ENCODE data around the gene CHST9. TPM values are rescaled to one million over a fixed set of nuclear protein-coding genes. Genes with fewer than 3 reads are reported as not detected.

CHST9 gene
- total RNA-seq, 6 experiments from 2014 or later, result 3.8 to 24.2 (median 9.8) TPM

GRCh38 chr18:27120246-27120645 is 64.9 kb downstream of the CHST9 start:
- Histone ChIP-seq H3K4me3 (no peak overlapping the region), H3K9me3 (no peaks in the 10 kb centered on the region), H3K36me3 (no peaks in the 10 kb centered on the region), H3K27ac (no peak overlapping the region), H3K4me1 (peaks cover 0 to 12% (median 2%) of the 10 kb centered on the region in 4 donors), H3K27me3 (no peaks in the 10 kb centered on the region)
- TF ChIP-seq, protein P1, sequence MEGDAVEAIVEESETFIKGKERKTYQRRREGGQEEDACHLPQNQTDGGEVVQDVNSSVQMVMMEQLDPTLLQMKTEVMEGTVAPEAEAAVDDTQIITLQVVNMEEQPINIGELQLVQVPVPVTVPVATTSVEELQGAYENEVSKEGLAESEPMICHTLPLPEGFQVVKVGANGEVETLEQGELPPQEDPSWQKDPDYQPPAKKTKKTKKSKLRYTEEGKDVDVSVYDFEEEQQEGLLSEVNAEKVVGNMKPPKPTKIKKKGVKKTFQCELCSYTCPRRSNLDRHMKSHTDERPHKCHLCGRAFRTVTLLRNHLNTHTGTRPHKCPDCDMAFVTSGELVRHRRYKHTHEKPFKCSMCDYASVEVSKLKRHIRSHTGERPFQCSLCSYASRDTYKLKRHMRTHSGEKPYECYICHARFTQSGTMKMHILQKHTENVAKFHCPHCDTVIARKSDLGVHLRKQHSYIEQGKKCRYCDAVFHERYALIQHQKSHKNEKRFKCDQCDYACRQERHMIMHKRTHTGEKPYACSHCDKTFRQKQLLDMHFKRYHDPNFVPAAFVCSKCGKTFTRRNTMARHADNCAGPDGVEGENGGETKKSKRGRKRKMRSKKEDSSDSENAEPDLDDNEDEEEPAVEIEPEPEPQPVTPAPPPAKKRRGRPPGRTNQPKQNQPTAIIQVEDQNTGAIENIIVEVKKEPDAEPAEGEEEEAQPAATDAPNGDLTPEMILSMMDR (IDR thresholded peaks at IDR 0.05), result no peak
- TF ChIP-seq POLR2A (IDR thresholded peaks at IDR 0.05), result no peak
- DNase-seq (no peak), ATAC-seq (no peak)
- 76% methylated on average over 3 of the region's 3 CpGs for WGBS (ENCODE audit: insufficient coverage, low coverage, low lambda C conversion rate, missing lambda C conversion rate)
- intact Hi-C loops (cut with DNase I), result no loop called here

- ATAC-seq (peak in 3 of 4 donors; percentile 26 to 50 (median 49)), DNase-seq (no peak)
- TF ChIP-seq, protein P1 (IDR thresholded peaks at IDR 0.05), result no peak
- no peak for TF ChIP-seq POLR2A (IDR thresholded peaks at IDR 0.05)
- H3K4me1 ChIP-seq, result peaks cover 0 to 12% (median 2%) of the 10 kb centered on the region in 4 donors
- intact Hi-C loops (cut with DNase I), result no loop called here
- H3K27ac ChIP-seq, result no peak overlapping the region
- H3K36me3 ChIP-seq, result no peaks in the 10 kb centered on the region
- WGBS (ENCODE audit: insufficient coverage, low coverage, low lambda C conversion rate, missing lambda C conversion rate), result 25% methylated on average over 3 of the region's 3 CpGs
- no peaks in the 10 kb centered on the region for H3K9me3 ChIP-seq
- no peaks in the 10 kb centered on the region for H3K27me3 ChIP-seq
- no peak overlapping the region for H3K4me3 ChIP-seq
Observed at GRCh38 chr18:27118973-27119372, 66.1 kb downstream of the CHST9 start.

DNA sequence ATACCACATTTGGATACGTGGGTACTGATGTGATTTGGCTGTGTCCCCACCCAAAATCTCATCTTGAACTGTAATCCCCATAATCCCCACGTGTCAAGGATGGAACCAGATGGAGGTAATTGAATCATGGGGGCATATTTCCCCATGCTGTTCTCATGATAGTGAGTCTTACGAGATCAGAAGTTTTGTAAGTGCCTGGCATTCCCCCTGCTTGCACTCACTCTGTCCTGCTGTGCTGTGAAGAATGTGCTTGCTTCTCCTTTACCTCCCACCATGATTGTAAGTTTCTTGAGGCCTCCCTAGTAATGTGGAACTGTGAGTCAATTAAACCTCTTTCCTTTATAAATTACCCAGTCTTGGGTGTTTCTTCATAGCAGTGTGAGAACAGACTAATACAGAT is 70.3 kb downstream of the CHST9 start:
- H3K36me3 ChIP-seq, result no peaks in the 10 kb centered on the region
- no peak overlapping the region for H3K27ac ChIP-seq
- H3K27me3 ChIP-seq, result no peaks in the 10 kb centered on the region
- intact Hi-C loops (cut with DNase I), result no loop called here
- no peaks in the 10 kb centered on the region for H3K9me3 ChIP-seq
- WGBS (ENCODE audit: insufficient coverage, low coverage, low lambda C conversion rate, missing lambda C conversion rate), result 56% methylated on average over 3 of the region's 3 CpGs
- peaks cover 0 to 12% (median 2%) of the 10 kb centered on the region in 4 donors for H3K4me1 ChIP-seq
- DNase-seq (no peak), ATAC-seq (no peak)
- TF ChIP-seq POLR2A (IDR thresholded peaks at IDR 0.05), result no peak
- TF ChIP-seq, protein P1 (IDR thresholded peaks at IDR 0.05), result no peak
- H3K4me3 ChIP-seq, result no peak overlapping the region

- TF ChIP-seq, protein P1 (IDR thresholded peaks at IDR 0.05), result no peak
- TF ChIP-seq POLR2A (IDR thresholded peaks at IDR 0.05), result no peak
- H3K9me3 ChIP-seq, result no peaks in the 10 kb centered on the region
- H3K27me3 ChIP-seq, result no peaks in the 10 kb centered on the region
- intact Hi-C loops (cut with DNase I), result no loop called here
- DNase-seq, result no peak
- no peaks in the 10 kb centered on the region for H3K36me3 ChIP-seq
- H3K27ac ChIP-seq, result no peak overlapping the region
- H3K4me1 ChIP-seq, result no peaks in the 10 kb centered on the region
- no peak overlapping the region for H3K4me3 ChIP-seq
- no peak for ATAC-seq
Observed at GRCh38 chr18:27113358-27113757, 71.8 kb downstream of the CHST9 start.

DNA sequence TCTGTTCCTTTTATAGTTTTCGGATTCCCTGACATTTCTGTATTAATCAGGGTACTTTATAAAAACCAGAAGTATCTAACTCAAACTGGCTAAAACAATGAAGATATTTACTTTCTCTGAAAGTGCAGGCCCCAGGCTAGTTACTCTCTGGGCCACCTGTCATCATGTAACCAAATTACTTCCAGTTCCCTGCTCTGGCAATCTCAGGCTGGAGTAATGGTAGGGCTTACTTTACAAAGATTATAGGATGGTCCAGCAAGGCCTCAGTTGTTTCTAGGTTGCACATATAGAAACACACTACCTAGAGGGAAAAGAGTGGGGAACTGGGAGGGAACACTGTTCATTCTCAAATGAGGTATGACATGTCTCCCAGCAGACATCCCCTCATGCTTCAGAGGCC is 74.8 kb downstream of the CHST9 start:
- H3K4me3 ChIP-seq, result no peak overlapping the region
- H3K4me1 ChIP-seq, result no peaks in the 10 kb centered on the region
- intact Hi-C loops (cut with DNase I), result no loop called here
- no peak for ATAC-seq
- TF ChIP-seq, protein P1 (IDR thresholded peaks at IDR 0.05), result no peak
- no peak for TF ChIP-seq POLR2A (IDR thresholded peaks at IDR 0.05)
- no peak for DNase-seq
- 83% methylated on average over 1 of the region's 1 CpG for WGBS (ENCODE audit: insufficient coverage, low coverage, low lambda C conversion rate, missing lambda C conversion rate)
- no peak overlapping the region for H3K27ac ChIP-seq
- no peaks in the 10 kb centered on the region for H3K27me3 ChIP-seq
- H3K9me3 ChIP-seq, result no peaks in the 10 kb centered on the region
- no peaks in the 10 kb centered on the region for H3K36me3 ChIP-seq
